Neural crest cell (in vitro differentiated cells): Measurements from ENCODE around the gene ITCH. TPM values are rescaled to one million over a fixed set of nuclear protein-coding genes. Genes with fewer than 3 reads are reported as not detected.

Experiments used
- DNase-seq: peaks from one replicate; pipeline ENCODE4 v3.0.0; 2021; ENCODE audit warnings: low read depth, mixed read lengths, low spot score
- H3K27ac Mint-ChIP-seq: one replicate; pipeline ENCODE4 v1.8.0; 2021; ENCODE audit warnings: mild to moderate bottlenecking, mixed read lengths; ENCODE audit not compliant: unreplicated experiment
- H3K27me3 Mint-ChIP-seq: 2 replicates; pipeline ENCODE4 v1.8.0; 2021; ENCODE audit warnings: low read depth, mild to moderate bottlenecking, mixed read lengths
- H3K36me3 Mint-ChIP-seq: 2 replicates; pipeline ENCODE4 v1.8.0; 2021; ENCODE audit warnings: low read depth, mild to moderate bottlenecking, mixed read lengths
- H3K4me1 Mint-ChIP-seq: 2 replicates; pipeline ENCODE4 v1.8.0; 2021; ENCODE audit warnings: mixed read lengths
- H3K4me3 Mint-ChIP-seq: one replicate; pipeline ENCODE4 v1.8.0; 2021; ENCODE audit warnings: mild to moderate bottlenecking, mixed read lengths
- H3K9me3 Mint-ChIP-seq: 2 replicates; pipeline ENCODE4 v1.8.0; 2021; ENCODE audit warnings: mixed read lengths
- total RNA-seq: library from RNA; stranded (reverse); gene quantifications from 2 replicates; pipeline ENCODE4 v1.2.1, GENCODE V29; 2021
- TF ChIP-seq, protein P1 (sequence below): fragments of 200-600 bp; sonication (generic); conservative IDR thresholded peaks from 2 replicates; pipeline ENCODE4 v1.5.0; 2021; ENCODE audit warnings: antibody characterized with exemption, mild to moderate bottlenecking

ITCH gene
- total RNA-seq, 1 donor from 2014 or later: 69.3 TPM

- Mint-ChIP-seq H3K27ac (no peak overlapping the region), H3K4me3 (no peak overlapping the region), H3K27me3 (no peaks in the 10 kb centered on the region), H3K9me3 (no peaks in the 10 kb centered on the region), H3K4me1 (peaks cover 6% of the 10 kb centered on the region), H3K36me3 (peaks cover 16% of the 10 kb centered on the region)
- DNase-seq: no peak
- TF ChIP-seq, protein P1, sequence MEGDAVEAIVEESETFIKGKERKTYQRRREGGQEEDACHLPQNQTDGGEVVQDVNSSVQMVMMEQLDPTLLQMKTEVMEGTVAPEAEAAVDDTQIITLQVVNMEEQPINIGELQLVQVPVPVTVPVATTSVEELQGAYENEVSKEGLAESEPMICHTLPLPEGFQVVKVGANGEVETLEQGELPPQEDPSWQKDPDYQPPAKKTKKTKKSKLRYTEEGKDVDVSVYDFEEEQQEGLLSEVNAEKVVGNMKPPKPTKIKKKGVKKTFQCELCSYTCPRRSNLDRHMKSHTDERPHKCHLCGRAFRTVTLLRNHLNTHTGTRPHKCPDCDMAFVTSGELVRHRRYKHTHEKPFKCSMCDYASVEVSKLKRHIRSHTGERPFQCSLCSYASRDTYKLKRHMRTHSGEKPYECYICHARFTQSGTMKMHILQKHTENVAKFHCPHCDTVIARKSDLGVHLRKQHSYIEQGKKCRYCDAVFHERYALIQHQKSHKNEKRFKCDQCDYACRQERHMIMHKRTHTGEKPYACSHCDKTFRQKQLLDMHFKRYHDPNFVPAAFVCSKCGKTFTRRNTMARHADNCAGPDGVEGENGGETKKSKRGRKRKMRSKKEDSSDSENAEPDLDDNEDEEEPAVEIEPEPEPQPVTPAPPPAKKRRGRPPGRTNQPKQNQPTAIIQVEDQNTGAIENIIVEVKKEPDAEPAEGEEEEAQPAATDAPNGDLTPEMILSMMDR: no peak
Measured at GRCh38 chr20:34459209-34459897, 96.3 kb downstream of the ITCH start.

DNA sequence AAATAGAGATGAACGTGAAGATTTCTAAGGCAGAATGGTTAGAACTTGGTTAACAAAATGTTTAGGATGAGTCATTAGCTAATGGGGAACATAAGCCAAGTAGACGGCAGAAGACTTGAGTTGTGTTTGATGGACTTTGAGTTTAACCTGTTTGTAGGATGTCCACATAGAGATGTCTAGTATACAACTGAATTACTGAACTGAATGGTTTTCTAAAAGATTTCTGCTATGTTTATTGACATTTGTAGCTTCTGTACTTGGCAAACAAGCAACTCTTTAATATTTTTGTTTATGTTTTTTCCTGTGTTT, 98.7 kb downstream of the ITCH start:
- TF ChIP-seq, protein P1: no peak
- Mint-ChIP-seq H3K4me1 (peaks cover 6% of the 10 kb centered on the region), H3K27me3 (no peaks in the 10 kb centered on the region), H3K9me3 (no peaks in the 10 kb centered on the region), H3K36me3 (peaks cover 24% of the 10 kb centered on the region), H3K27ac (no peak overlapping the region), H3K4me3 (no peak overlapping the region)
- DNase-seq: no peak

DNA sequence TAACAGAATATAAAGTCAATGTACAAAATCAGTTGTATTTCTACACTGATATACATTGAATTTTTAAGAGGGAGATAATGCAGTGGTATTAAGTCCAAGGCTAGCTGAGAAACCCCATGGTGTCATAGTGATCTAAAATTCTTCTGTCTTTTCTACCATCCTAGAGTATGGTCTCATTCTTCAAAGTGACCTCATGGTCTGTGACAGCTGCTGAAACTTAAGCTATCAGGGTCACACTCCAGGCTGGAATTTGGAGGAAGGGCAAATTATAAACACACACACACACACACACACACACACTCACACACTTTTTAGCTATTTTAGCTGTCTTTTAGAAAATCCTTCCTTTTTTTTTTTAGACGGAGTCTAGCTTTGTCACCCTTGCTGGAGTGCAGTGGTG, 105.9 kb downstream of the ITCH start:
- no peak for DNase-seq
- Mint-ChIP-seq H3K9me3 (no peaks in the 10 kb centered on the region), H3K36me3 (peaks cover 21% of the 10 kb centered on the region), H3K4me3 (no peak overlapping the region), H3K27me3 (no peaks in the 10 kb centered on the region), H3K4me1 (peaks cover 6% of the 10 kb centered on the region), H3K27ac (no peak overlapping the region)
- TF ChIP-seq, protein P1: no peak

DNA sequence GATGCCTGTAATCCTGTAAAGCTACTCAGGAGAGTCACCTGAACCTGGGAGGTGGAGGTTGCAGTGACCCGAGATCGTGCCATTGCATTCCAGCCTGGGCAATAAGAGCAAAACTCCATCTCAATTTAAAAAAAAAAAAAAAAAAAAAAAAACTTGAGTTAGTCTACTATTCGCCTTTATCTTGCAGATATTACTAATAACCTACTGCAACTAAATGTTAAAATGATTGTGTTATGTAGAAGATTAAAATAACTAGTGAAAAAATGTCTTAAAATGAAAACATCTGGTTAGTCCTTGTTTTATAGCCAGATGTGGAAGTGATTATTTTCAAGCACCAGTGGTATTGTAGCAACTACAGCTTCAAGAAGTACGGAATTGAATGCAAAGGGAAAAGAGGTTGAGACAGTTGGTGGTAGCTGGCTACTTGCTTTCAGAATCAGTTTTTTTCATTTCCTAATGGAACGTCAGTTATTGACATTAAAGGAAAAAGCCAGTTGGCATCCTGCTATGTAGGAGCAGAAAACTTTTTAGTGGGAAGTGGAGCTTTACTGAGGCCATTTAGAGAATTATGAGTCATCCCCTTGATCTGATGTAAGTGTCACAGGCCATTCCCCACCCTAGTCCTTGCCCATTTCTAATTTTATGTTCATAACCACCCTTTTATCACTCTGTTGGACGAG, 109.3 kb downstream of the ITCH start:
- DNase-seq: no peak
- no peaks in the 10 kb centered on the region for H3K27me3 Mint-ChIP-seq
- TF ChIP-seq, protein P1: no peak
- H3K36me3 Mint-ChIP-seq: peaks cover 34% of the 10 kb centered on the region
- H3K27ac Mint-ChIP-seq: no peak overlapping the region
- H3K4me3 Mint-ChIP-seq: no peak overlapping the region
- H3K9me3 Mint-ChIP-seq: peaks cover 3% of the 10 kb centered on the region
- peaks cover 6% of the 10 kb centered on the region for H3K4me1 Mint-ChIP-seq

DNA sequence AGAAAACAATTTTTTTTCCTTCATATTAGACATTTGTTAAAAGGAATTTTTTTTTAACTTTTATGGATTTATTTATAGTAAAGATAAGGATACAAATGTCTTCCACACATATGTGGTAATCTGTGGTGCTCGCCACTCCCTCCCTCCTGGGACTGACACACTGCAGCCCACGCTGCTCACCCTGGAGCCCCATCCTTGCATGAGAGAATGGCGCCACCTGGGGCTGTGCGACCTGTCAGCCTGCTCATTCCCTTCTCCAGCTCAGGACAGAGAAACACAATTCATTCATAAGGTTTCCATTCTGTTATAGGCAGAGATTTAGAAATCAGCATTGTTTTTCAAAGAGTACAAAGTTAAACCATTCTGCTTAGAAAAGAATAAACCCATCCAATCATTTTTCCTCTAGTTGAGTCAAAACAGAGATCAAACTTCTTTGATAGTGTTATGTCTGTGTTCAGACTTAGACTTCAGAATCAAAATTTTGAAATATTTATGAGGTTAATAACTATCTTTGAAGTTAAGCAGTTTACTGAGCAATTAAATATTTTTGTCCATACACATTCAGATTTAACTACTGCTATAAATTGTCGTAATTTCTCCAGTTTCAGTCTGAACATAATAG, 110.3 kb downstream of the ITCH start:
- Mint-ChIP-seq H3K36me3 (peaks cover 38% of the 10 kb centered on the region), H3K27ac (no peak overlapping the region)

More for the DNA sequence above, 110.3 kb downstream of the ITCH start:
- Mint-ChIP-seq H3K4me3 (no peak overlapping the region), H3K4me1 (peaks cover 6% of the 10 kb centered on the region), H3K9me3 (peaks cover 3% of the 10 kb centered on the region), H3K27me3 (no peaks in the 10 kb centered on the region)
- DNase-seq: peak; percentile 51
- TF ChIP-seq, protein P1: peak; percentile 63
